Left renal pelvis (tissue), 4 donors: ENCODE measurements around the gene TGFBR1. TPM values are rescaled to one million over a fixed set of nuclear protein-coding genes. Genes with fewer than 3 reads are reported as not detected.

Experiments used
- DNase-seq, 4 donors: peaks; one replicate each; pipeline ENCODE4 v3.0.0-alpha.2; 2013; ENCODE audit warnings: low read depth in 4 of 4, low spot score in 3 of 4
- polyA plus RNA-seq, 4 donors: library from polyadenylated mRNA; unstranded; fragments of 120-200 nt; gene quantifications; one replicate each; pipeline ENCODE4 v1.2.1, GENCODE V29; 2013; ENCODE audit not compliant: insufficient read length in 4 of 4

TGFBR1 gene
- polyA plus RNA-seq = 10 to 100 TPM; 39.7 to 55.9 (median 49.3) TPM

DNA sequence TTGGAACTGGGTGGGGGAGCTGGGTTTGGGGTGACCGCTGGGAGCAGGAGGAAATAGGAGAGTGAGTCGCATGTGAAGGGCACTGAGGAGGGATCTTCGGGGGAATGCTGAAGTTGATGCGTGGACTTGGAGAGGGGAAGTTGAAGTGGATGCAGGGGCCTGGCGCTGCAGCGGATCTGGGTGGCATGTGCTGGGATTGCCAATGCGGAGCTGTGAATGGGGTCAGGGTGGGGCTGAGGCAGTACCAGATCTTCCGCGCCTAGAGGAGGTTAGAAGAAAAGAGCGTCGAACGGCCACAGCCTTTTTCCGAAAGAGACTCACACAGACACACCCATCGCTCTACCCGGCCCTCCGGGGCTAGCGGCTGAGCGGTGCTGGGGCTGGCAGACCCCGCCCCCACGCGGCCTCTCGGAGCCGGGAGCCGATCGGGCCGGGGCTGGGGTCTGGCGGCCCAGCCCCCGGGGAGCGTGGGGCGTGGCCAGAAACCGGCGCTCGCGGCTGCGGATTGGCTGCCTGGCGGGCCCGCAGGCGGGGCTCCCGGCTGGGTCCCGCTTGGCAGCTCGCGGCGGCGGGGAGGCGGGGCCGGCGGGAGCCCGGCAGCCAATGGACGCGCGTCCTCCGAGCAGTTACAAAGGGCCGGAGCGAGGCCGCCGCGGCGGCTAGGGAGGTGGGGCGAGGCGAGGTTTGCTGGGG, at the start of gene TGFBR1:
Gene TGFBR1, plus strand, starts transcription at position 655 of the 693 bp plus-strand sequence. CDS start 93 bp downstream, outside the sequence.
- peak; percentile 74 to 87 (median 86) for DNase-seq

DNA sequence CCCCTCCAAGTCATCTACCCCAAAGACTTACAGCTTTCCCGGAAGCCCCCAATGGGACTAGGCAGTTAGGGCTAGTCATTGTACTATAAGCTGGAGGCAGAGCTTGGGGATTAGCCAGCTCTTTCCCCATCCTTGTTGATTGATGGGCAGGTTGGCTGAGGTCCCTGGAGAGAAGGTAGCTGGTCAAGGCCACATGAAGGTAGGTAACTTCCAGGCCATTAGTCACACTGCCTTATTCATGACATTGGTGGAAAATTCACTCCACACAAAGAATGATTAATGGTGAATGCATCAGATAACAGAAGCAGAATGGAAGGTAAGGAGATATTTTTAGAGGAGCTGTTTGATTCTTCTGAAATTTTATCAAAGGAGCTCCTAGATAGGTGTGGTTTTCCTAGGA, 49.5 kb upstream of the TGFBR1 start:
- no peak for DNase-seq

DNA sequence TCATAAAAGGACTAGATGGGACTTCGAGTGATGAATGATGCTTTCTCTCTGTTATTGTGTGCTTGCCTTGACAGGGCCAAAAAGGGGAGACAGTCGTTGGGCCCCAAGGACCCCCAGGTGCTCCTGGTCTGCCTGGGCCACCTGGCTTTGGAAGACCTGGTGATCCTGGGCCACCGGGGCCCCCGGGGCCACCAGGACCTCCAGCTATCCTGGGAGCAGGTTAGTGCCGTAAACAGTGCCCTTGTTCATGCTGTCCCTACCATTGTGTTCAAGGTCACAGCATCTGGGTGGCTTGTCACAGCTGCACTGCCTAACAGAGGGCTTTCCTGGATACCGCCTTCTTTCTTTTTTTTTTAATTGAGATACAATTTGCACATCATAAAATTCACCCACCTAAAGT, 48.7 kb upstream of the TGFBR1 start:
- DNase-seq = no peak

DNA sequence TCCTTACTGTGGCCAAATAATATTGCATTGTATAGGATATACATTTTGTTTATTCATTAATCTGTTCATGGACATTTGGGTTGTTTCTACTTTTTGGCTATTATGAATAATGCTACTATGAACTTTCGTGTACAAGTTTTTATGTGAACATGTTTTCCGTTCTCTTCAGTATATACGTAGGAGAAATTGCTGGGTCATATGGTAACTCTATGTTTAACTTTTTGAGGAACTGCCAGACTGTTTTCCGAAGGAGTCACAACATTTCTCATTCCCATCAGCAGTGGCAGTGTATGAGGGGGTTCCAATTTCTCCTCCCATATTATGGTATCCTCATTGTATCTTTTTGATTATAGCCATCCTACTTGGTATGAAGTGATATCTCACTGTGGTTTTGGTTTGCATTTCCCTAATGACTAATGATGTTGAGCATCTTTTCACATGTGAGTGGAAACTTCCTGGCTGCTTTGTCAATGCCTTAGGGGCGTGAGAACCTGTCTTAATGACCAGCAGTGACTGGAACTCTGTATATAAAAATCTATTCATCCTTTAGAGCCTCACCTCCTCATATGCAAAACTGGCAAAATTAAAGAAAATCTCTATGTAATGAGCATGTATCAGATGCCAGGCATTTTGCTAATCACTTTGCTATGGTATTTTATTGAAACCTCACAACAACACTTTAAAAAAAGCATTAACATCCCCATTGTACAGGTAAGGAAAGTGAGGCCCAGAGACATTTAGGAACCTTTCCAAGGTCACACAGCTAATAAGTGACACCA, 47.8 kb upstream of the TGFBR1 start:
- no peak for DNase-seq

DNA sequence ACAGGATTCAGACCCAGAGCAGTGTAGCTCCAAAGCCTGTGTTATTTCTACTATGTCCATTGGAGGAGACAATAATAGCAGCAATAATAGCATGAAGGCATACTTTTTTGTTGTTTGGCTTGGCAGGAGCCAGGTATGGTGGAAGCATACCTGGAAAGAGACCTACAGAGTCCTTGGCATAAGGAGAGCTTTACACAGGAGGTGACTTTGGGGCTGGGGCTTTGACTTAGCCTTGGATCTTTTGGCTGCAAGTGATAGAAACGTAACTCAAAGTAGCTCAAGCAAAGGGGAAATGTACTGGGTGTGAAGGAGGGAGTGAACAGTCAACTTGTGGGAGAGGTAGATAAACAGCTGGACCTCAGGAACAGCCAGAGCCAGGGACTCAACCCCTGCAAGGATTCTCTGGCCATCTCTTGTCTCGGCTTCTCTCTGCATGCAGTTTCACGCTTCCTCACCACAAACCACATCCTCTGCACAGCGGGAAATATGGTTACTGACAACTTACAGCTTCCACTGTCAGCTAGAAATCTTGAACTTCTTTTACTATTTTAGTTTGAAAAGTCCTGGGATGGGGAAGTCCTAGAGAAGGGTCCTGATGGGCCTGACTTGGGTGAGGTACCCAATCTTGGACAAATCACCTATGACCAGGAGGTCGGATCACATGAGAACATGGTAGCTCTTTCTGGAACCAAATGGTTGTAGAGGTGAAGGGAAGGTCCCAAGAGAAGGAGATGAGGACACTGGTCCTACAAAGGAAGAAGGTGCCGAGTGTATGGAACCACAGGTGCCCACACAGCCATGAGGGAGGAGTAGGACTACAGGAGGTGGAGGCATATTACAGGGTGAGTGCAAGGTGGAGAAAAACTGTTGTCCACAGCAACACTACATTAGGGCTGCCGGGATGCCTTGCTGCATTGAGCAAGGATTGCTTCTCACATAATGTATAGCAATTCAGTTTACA, 47.0 kb upstream of the TGFBR1 start:
- DNase-seq = no peak

DNA sequence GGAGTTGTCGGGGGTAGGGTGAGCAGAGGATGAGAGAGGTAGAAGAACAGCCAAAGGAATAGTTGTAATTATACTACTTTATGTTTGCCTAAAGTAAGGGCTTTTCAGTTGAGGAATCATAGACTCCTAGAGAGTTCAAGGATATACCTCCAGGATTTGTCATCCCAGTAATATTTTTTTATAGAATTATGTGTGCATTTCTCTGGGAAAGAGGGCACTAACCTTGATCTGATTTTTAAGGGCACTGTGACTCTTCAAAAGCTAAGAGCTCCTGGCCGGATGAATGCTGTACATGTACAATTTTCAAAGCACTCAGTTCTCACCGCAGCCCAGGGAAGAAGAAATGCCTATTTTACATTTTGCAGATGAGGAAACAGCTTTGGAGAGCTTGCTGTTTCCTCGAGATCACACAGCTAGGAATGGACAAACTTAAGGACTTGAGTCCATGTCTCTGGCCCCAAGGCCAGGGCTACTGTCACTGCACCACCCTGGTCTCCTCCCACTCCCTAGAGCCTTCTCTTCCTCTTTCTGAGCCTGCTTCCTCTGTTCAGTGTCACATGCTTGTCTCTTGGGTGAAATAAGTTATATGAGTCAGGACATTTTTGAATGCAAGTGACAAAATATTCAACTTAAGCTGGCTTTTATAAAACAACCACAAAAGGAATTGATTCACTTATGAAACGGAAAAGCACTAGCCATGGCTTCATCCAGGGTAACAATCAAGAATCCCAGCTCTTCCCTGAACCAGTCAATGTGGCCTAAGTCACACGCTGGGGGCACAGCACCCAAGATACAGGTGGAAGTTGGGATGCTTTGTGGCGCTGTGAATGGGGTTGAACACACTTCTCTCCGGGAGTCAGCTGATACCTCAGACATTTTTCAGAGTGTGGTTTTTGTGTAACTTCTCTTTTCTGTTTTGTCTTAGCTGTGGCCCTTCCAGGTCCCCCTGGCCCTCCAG, 45.7 kb upstream of the TGFBR1 start:
- DNase-seq = no peak

DNA sequence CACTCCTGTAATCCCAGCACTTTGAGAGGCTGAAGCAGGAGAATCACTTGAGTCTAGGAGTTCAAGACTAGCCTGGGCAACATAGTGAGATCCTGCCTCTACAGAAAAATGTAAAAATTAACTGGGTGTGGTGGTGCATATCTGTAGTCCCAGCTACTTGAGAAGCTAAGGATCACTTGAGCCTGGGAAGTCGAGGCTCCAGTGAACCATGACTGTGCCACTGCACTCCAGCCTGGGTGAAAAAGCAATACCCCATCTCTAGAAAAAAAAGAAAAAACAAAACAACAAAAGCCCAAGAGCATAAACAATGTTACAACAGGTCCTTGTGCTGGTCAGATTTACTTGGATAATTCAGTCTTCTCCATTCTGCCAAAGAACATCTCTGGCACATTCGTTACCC, 44.3 kb upstream of the TGFBR1 start:
- DNase-seq = no peak

DNA sequence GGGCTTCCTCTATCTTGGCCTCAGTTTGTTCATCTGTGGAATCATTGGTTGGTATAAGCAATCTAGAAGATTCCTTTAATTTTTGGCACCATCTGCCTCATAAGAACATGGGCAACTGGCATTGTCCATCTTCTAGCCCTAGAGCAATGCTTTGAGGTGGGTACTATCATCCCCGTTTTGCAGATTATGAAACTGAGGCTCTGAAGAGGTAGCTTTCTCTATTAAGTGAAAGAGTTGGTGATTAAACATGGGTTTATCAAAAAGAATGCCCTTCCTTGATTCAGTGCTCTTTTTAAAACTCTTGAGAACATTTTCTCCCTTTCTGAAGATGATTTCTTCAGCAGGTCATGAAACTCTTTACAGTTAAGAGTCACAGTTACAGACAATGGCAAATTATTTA, 42.4 kb upstream of the TGFBR1 start:
- no peak for DNase-seq

DNA sequence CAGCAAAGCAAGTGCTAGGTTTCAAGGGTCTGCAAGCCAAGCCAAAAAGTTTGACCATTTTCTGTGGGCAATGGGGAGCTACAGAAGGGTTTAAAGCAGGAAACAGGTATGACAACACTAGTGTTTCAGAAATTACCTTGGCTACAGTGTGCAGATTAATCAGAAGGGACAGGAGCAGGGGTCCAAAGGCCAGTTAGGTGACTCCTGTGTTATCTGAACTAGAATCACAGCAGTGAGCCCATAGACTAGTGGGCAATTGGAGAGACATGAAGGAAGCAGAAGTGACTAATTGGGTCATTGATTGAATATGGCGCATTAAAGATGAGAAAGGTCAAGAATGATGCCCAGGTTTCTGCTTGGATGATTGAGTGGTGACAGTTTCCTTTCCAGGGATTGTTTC, 41.4 kb upstream of the TGFBR1 start:
- no peak for DNase-seq

DNA sequence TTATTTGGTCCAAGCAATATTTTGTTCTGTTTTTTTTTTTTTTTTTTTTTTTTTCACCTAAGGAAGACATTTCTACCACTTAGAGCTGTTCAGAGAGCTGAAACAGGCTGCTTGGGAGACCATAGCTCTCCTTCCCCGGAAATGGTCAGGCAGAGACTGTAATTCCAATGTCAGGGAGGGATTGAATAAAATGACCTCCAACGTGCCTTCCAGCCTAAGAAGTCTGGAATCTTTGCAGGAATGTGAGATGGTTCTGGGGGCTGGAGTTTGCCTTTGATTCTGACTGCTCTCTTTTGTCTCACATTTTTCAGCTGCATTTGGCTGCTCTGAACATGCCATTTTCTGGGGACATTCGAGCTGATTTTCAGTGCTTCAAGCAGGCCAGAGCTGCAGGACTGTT, 38.3 kb upstream of the TGFBR1 start:
- DNase-seq = no peak

DNA sequence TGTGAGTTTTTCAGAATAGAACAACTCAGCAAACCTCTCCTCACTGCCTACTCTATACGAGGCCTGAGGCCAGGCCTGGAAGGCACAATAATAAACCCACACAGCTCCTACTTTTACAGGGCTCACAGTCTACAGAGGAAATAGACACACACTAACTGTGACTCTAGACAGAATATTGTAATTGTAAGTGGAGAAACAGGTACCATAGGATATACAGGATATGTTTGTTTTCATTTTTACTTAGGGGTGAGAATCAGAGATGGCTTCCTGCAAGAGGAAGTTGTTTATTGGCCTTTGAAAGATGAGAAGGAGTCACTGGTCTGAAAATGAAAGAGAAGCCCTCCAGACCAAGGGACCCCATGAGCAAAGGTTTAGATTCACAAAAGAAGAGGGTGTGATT, 35.8 kb upstream of the TGFBR1 start:
- DNase-seq = no peak

DNA sequence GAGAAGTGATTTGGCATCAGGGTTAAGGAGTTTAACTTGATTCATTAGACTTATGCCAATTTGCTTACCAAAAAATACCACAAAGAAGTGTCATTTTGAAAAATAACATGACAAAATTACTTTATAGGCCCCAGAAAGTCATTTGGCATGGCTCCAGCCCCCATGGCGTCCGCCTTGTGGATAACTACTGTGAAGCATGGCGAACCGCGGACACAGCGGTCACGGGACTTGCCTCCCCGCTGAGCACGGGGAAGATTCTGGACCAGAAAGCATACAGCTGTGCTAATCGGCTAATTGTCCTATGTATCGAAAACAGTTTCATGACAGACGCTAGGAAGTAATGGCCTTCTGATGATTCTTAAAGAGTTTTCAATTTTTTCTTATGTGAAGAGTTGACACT, 35.4 kb upstream of the TGFBR1 start:
- no peak for DNase-seq

DNA sequence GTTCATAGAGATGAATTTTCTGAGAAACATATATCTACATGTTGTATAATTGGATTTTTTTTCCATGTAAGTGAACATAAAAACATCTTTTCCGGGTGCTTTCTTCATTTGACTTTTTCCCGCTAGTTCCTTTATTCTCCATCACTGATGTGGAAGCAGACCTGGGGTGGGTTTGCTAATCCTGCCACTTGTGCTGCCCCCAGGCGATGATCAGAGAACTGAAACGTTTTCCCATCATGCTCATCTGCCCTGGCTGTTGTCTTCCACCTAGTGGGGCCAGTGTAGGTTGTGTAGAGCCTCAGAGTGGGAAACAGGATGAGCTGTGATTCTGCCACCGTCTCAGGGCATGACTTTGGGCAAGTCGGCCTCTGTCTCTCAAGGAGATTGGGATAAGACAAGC, 34.2 kb upstream of the TGFBR1 start:
- no peak for DNase-seq

DNA sequence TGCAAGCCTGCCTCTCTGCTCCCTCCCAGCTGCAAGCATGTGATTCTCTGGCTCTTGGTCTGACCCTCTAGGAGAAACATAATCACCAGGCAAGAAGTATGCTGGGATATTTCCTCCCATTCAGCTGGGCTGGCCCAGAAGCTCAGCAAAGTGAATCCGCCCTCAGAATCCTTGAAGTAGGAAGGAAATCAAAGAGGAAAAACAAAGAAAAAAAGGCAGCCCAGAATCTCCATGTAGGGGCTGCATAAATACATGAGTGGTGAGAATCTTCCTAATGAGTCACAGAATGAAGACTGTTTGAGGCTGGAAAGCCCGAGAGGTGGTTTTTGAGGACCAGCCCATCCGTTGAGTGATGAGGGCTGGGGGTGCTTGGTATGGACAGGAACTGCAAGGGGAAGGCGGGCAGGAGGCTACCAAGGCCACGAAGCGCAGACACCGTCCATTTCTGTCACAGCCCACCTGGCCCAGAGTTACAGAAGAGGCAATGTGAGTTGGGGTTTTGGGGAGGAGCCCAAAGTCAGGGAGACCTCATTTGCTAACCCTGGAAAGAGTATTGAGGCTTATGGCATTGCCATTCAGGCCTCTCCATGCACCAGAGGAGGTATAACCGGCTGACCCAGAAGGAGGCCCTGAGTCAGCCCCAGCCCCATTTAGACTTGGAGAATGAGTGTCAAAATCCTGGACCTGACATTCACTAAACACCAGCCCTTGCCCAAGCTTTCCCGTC, 33.4 kb upstream of the TGFBR1 start:
- no peak for DNase-seq

DNA sequence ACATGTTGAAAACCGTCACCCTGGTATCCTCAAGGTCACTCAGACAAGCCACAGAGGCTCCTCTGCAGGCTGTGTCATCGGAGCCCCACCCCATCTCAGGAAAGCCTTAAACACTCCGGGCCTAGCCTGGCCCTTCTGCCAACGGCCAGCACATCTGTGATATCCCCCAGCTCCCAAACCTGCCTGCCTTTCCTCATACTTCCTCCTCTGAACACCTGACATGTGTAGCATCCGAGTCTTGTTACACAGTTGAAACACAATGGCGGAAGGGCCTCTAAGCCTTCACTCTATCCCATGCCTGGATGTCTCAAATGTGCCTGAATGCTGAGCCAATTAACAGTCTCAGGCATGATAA, 32.9 kb upstream of the TGFBR1 start:
- no peak for DNase-seq

DNA sequence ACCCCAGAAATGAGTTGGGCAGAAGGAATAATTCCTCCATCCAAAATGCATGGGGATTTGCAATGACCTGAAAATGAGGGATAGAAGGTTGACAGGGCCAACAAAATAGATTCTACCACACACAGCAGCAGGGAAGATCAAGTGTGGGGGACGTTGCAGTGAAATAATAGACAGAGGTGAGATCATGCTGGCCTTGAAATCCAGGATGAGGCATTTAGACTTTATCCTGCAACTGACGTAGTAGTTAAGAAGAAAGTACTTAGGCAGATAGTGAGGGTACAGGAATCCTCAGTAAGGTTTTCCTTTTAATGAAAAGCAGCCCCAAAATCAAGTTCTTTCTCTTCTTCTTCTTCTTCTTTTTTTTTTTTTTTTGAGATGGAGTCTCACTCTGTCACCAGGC, 31.6 kb upstream of the TGFBR1 start:
- no peak for DNase-seq

DNA sequence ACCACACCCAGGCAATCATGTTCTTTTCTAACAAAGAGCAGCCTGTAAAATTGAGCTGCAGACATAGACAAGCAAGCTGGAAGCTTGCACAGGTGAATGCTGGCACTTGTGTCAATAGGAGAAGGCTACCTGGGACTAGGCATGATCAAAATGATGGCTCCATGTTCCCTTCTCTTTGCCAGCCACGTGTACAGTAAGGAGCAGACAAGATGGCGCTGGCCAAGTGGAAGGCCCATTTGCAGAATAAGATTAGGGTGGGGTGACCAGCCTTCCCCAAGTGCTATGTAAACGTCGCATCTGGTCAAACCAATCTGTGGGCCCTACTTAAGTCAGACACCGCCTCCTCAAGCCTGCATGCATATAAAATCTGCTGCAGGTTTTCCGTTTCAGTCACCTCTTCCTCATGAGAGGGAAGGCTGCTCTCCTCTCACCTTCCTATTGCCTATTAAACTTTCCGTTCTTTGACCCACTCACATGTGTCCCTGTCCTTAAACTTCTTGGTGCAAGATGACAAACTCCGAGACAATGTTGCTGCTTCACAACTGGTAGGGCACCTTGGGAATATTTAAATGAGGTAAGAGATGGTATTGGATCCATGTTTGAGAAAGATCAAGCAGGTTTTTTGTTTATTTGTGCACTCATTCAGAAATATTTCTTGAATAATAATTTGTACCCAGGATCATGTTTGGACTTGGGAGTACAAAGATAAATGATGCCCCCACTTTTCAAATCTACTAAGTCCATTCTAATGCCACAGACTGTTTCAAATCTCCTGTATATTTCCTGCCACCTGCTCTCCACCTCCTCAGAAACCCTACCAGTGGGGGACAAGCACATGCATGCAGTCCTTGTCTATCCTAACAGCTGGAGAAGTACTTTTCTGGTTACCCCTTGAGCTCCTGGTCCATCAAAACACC, 30.7 kb upstream of the TGFBR1 start:
- no peak for DNase-seq

DNA sequence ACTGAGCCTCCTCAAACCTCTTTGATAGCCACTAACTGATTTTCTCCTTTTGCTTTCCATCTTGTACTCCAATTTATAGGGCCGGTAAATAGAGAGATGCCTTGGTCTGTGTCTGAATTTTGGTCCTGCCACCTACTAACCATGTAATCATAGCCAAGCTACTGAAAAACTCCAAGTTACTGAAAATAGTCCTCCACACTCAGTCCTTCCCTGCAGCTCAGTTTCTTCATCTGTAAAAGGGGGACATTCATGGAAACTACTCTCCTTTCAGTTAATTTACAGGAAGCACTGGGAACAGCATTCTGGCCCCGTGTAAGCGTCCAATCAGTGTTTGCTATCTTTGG, 30.0 kb upstream of the TGFBR1 start:
- DNase-seq = no peak
